ENCODE data around the gene UQCC3. TPM values are rescaled to one million over a fixed set of nuclear protein-coding genes. Genes with fewer than 3 reads are reported as not detected.
A peak's percentile ranks its signal among the peaks of the same experiment; 100 is the strongest.

The UQCC3 gene
- total and polyA plus RNA-seq, 2 of the 4 experiments (the other 2 are of a cell fraction): 5.7 to 9.7 TPM

DNA sequence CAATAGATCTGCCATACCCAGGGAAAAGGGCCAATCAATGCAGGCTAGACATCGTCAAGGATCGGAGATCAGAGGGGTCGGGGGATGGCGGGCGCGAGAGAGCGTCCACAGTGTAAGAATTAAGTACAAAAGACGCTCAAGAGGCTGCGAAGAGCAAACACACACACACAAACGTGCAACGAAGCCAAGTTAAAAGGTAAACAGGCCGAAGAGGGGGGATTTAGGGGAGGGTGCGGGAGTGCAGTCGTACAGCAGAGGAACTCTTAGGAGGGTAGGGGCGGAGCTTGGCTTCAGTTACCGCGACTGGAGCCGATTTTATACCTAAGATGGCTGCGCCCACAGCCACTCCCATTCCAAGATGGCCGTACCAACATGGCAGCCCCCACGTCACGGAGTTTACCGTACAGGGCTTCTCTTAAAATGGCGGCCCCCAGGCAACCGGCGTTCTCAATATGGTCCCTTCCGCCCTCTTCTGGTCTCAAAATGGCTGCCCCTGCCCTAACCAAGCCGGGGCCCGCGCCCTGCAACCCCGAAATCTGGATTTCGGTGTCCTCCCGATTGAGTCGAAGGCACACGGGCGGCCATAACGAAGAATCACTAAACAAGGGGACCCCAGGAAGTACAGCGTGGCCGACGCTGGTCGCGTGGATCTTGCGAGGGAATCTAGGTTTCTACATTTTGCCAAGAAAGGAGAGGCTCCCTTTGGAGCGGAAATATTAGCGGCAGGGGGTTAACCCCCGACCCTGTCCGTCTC lies 38.0 kb downstream of the UQCC3 start:
- Histone ChIP-seq H3K4me2 (ENCODE audit: low read depth, low read length) (peak overlapping the region; percentile 86), H3K27ac (ENCODE audit: insufficient read depth, low read length) (peak overlapping the region; percentile 93), H3K27me3 (ENCODE audit: control insufficient read depth, insufficient read depth, low read length) (no peaks in the 10 kb centered on the region), H2BK15ac (ENCODE audit: low read depth, low read length) (no peak overlapping the region), H3K9ac (ENCODE audit: low read depth, low read length) (peak overlapping the region; percentile 84), H3K56ac (ENCODE audit: extremely low read depth, insufficient read depth, low read length) (peak overlapping the region; percentile 83), H2BK20ac (ENCODE audit: low read depth, low read length) (no peak overlapping the region), H3K18ac (ENCODE audit: low read depth, low read length) (peak overlapping the region; percentile 64), H4K8ac (ENCODE audit: low read depth in 2 of 2, low read length in 2 of 2) (peak overlapping the region; percentile 93 to 98), H3K9me1 (ENCODE audit: insufficient read depth, low read length) (peaks cover 17% of the 10 kb centered on the region), H3K23ac (ENCODE audit: low read depth, low read length) (peak overlapping the region; percentile 89), H2BK5ac (ENCODE audit: low read depth, low read length, poor library complexity, severe bottlenecking) (peak overlapping the region; percentile 82), H2AK5ac (ENCODE audit: low read depth, low read length) (peak overlapping the region; percentile 91), H4K91ac (ENCODE audit: insufficient read depth, low read depth, low read length) (peak overlapping the region; percentile 87), H2AK9ac (replicated peaks; ENCODE audit: low read depth, low read length, poor library complexity) (peak overlapping the region; percentile 97), H3K4ac (ENCODE audit: low read depth, low read length) (peak overlapping the region; percentile 93), H4K20me1 (ENCODE audit: insufficient read depth, low read length) (no peaks in the 10 kb centered on the region), H3K9me3 (ENCODE audit: control insufficient read depth, insufficient read depth, low read length) (no peaks in the 10 kb centered on the region), H2AFZ (replicated peaks; ENCODE audit: low read length, poor library complexity) (peak overlapping the region; percentile 90), H2BK120ac (ENCODE audit: low read depth, low read length) (peak overlapping the region; percentile 45; the same call in 1 of the 2 replicates), H3K36me3 (ENCODE audit: control insufficient read depth, insufficient read depth, low read length) (peaks cover 27% of the 10 kb centered on the region), H3K4me1 (ENCODE audit: control insufficient read depth, insufficient read depth, low read length) (peaks cover 20% of the 10 kb centered on the region), H3K14ac (replicated peaks; ENCODE audit: low read depth, low read length) (peak overlapping the region; percentile 94), H4K5ac (ENCODE audit: low read depth, low read length) (peak overlapping the region; percentile 92), H3K4me3 (ENCODE audit: insufficient read depth, low read depth, low read length) (peak overlapping the region; percentile 54), H3K79me1 (ENCODE audit: low read depth in 1 of 2, low read length in 2 of 2) (peaks cover 20 to 67% of the 10 kb centered on the region in 2 experiments)
- intact Hi-C loops (cut with micrococcal nuclease) (no loop called here), in situ Hi-C loops (cut with MboI; ENCODE audit: low sequenced_read_pairs) (no loop called here), dilution Hi-C loops (cut with HindIII; ENCODE audit: low sequenced_read_pairs, unreplicated experiment) (no loop called here)
- ChIA-PET CTCF (no interaction called here), POLR2A (ENCODE audit: unreplicated experiment) (interaction anchor here (0.5 to 2.1 kb wide), 3 partner anchors 18 to 1475 kb away, joined by 3 to 7 read pairs (median 6); partner anchors contain the start of genes EEF1G, HNRNPUL2 and TTC9C)
- WGBS, 2 experiments (ENCODE audit: extremely low coverage in 2 of 2, insufficient read length in 1 of 2): 1% methylated on average over 20 of the region's 47 CpGs; no CpG with 5 or more reads in 1 of the 2 experiments
- TF ChIP-seq NFE2L2 (IDR thresholded peaks at IDR 0.05; ENCODE audit: low read depth, low read length) (0 out of 2 replicates have a peak, but pooled peaks have one; percentile 9), POLR2A (IDR thresholded peaks at IDR 0.05; ENCODE audit: low read depth, low read length) (peak; percentile 63), FOS (IDR thresholded peaks at IDR 0.05; ENCODE audit: low read depth, low read length) (no peak)
- ATAC-seq (ENCODE audit: low read depth): peak; percentile 78
- no TSS peak for BruUV-seq (replicated peaks)
- peak; percentile 97 for DNase-seq

All from IMR-90 (cell line).